Stimulated activated CD4-positive, alpha-beta T cell treated with anti-CD3 and anti-CD28 coated beads, Interleukin-4, amount 100 ng/mL, for 48 hours (primary cell): ENCODE data around the gene MEGF6.
A peak's percentile ranks its signal among the peaks of the same experiment; 100 is the strongest.
"Not testable (repeated sequence)": the region's sequence is repeated elsewhere in the genome, so short reads cannot be mapped to it uniquely, and the experiment has no call there.

Experiments
- DNase-seq, 2 donors: peaks; one replicate each; pipeline ENCODE4 v3.0.0-alpha.2; 2020; ENCODE audit warnings: low read depth in 2 of 2

Gene MEGF6

DNA sequence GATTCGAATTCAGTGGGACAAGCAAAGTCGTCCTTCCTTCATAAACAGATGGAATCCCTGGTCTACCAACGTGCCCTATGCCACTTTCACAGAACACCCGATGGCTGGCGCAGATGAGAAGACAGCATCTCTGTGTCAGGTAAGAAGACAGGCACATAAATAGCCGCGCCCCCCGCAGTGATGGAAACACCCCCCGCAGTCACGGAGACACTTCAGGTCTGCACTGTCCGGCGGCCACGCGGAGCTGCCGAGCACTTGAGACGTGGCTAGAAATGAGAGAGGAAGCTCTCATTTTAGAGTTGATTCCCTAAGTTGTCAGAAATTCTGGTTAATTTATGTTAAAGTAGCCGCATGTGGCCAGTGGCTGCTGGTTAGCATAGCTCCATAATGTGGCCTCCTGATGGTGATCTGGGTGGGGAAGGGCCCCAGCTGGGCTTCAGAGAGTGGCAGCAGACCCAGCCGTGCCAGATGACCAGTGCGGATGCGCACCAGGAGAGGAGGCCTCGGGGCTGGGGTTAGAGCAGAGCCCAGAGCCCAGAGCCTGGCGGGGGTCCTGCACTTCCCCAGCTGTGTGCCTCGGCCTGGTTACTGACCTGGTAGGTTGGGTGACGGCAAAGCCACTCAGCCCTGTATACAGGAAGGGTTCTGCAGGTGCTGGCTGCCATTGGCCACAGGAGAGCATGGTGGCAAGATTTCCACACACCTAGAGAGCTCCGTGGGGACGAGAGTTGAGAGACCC, 16.4 kb upstream of the MEGF6 start:
- no peak for DNase-seq

DNA sequence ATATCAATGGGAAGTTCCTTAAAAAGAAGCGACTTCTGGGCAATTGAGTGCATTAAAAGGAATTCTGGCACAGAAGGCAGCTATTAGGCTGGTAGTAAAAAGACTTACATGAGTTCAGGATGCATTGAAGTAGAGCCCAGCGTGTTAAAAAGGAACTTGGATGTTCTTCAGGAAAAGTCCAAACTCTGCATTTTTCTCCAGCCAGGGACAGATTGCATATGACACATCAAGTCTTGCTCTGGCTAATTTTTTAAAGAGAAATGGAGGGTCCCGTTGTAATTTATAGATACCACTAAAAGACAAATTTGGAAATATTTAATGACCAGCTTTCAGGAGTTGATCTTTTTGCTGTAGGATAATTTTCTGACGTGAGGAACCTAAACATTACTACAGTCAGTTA, 14.7 kb upstream of the MEGF6 start:
- no peak for DNase-seq

DNA sequence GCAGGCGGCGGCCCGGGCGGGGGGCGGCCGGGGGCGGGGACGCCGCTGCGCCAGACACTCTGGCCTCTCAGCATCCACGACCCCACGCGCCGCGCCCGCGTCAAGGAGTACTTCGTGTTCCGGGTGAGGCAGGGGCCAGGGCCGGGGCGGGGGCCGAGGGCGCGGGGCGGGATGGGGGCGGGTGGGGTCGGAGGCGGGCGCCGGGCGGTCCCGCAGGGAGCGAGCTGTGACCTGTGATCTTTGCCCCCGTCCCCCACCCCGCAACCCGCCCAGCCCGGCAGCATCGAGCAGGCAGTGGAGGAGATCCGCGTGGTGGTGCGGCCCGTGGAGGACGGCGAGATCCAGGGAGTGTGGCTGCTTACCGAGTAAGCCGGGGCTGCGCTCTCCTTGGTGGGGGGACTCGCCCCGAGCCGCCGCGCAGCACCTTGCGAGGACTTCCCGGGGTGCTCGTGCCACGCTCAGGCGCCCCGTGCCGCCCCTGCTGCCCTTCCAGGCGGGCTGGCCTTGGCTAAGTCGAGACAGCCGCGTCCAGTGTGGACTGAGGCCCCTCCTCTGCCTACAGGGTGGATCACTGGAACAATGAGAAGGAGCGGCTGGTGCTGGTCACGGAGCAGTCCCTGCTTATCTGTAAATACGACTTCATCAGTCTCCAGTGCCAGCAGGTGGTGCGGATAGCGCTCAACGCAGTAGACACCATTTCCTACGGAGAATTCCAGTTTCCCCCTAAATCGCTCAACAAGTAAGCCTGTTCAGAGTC, 14.0 kb upstream of the MEGF6 start:
- no peak for DNase-seq

DNA sequence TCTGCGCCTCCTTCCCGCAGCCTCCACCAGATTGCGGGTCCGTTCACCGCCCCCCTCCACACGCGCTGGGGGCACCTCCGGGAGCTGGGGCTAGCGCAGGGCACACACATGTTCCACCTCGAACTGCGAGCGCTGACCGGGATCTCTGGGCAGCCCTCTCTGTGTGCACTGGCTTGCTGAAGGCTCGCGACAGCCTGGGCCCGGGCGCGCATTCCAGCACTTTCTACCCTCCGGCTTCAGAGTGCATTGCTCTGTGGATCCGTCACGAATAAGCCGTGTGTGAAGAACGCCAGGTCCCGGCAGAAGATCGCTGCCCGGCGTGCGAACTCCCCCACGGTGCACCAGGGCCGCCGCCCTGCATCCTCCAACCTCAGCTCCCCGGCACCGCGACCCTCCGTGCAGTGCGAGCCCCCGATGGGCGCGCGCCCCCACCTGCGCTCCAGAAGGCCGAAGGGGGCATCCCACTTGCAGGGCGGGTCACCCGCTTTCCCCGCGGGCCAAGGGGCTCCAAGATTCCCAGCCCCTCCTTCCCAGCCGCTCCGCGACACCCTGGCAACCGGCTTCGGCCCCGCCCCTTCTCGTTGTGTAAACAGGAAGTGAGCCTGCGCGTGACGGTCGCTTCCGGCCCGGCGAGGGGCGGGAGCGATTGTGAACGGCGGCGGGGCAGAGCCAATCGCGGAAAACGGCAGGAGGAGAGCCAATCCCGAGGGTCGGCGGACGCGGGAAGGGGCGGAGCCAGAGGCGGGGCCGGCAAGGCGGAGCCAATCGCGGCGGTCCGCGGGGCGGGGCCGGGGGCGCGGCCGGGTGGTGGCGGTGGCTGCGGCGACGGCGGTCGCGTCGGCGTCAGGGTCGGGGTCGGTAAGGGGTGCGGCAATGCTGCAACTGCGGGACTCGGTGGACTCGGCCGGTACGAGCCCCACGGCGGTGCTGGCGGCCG, 13.2 kb upstream of the MEGF6 start, which contains the start of gene TPRG1L:
Gene TPRG1L (plus strand): TSS at position 816 of the 937 bp plus-strand sequence. CDS start 58 bp downstream, at position 874.
- peak; percentile 97 to 98 for DNase-seq

DNA sequence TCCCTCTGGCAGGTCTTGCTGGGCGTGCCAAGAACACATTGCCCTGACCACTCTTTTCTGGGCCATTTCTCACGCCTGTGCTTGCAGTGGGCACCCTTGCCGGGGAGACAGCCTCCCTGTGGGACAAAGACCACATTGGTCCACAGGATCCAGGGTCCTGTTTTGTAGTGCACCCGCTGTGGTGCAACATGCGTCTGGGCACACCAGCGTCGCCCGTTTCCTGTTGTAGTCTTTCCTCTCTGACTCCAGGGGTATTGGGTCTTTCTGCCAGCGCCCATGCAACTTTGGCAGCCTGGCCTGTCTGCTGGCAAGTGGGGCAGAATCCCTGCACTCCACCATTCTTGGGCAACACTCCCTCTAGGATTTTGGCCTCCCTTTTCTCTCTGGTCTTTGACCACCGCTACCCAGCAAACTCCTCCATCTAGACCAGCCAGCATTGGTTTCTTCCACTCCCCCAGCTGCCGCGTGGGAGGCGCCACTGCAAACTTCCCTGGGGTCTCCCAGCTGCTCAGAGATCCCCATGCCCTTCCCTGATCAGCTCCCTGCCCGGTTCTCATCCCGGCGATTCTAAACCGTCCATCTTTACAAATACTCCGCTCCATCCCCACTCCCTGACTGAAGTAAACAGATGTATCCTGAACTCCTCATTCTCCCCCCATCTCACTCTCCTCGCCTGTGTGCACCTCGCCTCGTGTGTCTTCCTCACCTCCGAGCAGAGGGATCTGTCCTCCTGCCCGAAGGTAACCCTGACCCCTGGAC, 12.3 kb upstream of the MEGF6 start:
- DNase-seq = no peak

DNA sequence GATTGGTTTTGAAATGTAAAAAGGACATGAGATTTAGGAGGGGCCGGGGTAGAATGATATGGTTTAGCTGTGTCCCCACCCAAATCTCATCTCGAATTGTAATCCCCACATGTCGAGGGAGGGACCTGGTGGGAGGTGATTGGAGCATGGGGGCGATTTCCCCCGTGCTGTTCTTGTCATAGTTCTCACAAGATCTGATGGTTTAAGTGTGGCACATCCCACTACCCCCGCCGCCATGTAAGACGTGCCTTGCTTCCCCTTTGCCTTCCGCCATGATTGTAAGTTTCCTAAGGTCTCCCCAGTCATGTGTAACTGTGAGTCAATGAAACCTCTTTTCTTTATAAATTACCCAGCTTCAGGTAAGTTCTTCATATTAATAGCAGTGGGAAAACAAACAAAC, 10.8 kb upstream of the MEGF6 start:
- not testable (repeated sequence) for DNase-seq

DNA sequence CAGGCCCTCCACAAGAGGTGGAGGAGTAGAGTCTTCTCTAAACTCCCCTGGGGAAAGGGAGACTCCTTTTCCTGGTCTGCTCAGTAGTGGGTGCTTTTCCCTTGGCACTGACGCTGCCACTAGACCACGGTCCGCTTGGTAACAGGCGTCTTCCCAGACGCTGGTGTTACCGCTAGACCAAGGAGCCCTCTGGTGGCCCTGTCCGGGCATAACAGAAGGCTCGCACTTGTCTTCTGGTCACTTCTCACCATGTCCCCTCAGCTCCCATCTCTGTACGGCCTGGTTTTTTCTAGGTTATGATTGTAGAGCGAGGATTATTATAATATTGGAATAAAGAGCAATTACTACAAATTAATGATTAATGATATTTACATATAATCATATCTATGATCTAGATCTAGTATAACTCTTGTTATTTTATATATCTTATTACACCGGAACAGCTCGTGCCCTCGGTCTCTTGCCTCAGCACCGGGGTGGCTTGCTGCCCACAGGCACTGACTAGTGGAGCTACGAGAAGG, 9.9 kb upstream of the MEGF6 start:
- DNase-seq = not testable (repeated sequence)

DNA sequence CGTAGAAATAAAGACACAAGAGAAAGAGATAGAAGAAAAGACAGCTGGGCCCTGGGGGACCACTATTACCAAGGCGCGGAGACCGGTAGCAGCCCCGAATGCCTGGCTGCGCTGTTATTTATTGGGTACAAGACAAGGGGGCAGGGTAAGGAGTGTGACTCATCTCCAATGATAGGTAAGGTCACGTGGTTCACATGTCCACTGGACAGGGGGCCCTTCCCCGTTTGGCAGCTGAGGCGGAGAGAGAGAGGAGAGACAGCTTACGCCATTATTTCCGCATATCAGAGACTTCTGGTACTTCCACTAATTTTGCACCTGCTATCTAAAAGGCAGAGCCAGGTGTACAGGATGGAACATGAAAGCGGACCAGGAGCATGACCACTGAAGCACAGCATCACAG, 9.4 kb upstream of the MEGF6 start:
- no peak for DNase-seq

DNA sequence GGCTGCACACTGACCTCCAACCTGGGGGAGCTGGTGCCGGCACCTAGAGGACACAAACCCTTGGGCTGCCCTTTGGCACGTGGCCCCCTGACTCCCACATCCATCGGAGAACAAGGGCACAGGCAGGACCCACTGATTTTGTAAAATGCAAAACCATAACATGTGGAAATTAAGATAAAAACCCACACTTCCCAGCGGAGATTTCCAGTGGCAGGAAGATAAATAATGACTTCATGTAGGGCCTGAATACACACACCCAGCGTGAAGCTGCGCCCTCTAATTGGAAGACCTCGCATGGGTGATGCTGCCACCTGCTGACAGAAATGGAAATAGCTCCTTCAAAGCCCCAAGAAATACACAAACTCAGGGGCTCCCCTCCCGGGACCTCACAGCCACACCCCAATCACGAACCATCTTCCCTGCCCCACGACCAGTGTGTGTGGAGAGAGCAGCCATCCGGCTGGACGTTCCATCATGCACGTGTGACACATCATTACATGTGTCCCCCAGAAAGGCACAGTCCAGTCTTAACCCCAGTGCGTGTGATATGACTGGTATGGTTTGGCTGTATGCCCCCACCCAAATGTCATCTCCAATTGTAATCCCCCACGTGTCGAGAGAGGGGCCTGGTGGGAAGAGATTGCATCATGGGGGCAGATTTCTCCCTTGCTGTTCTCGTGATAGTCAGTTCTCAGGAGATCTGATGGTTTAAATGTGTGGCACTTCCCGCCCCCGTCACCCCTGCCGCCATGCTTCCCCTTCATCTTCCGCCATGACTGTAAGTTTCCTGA, 7.8 kb upstream of the MEGF6 start:
- DNase-seq = peak; percentile 63 to 65

DNA sequence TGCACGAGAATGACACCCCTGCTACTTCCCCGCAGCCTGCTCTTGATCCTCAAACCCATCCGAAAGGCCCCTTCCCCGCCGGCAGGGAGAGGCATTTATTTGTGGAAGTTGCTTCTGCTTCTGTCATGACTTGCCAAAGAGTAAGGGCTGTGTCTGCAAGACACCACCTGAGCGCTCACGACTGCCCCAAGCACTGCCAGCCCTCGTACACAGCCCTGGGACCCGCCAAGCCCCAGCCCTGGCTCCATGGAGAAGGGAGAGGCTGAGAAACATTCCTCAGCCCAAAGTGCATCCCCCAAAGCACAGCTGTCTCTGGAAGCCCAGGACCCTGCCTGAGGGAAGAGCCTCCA, 7.2 kb upstream of the MEGF6 start:
- DNase-seq = no peak

DNA sequence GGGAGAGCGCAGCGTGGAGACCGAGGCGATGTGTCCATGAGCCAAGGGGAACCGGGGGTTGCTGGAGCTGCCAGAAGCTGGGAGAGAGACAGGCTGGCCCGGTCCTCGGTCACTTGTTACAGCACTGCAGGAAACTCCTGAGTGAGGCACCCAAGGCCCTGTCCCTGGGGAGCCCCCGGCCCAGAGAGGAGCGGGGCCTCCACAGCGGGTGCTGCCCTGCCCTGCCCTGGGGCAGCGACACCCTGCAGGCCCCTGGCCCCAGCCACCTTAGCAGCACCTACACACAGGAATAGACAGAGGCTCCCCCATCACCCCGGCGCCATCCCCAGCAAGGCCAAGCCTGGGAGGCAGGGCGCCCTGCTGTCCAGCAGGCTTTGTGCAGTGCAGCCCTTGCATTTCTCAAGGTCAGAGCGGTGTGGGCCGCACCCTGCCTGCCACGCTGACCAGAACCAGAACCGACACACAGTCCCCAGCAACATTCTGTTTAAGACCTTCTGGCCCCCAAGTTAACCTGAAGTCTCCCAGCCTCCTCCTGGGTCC, 6.6 kb upstream of the MEGF6 start:
- no peak for DNase-seq

DNA sequence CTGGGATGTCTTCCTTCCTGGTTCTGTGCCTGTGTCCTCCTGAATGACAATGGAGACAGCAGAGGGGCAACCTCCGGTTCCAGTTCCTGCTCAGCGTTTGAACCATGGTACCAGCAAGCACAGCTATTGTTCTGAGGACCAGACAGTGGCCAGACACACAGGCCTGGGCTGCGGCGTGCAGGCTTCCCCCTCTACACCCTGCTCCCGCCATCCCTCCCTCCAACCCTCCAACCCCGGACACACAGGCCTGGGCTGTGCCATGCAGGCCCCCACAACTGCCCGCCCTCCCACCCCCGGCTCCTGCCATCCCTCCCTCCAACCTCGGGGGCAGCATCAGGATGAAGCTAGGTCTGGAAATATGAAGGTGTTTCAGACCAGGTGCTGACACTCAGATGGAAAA, 5.6 kb upstream of the MEGF6 start:
- no peak for DNase-seq

DNA sequence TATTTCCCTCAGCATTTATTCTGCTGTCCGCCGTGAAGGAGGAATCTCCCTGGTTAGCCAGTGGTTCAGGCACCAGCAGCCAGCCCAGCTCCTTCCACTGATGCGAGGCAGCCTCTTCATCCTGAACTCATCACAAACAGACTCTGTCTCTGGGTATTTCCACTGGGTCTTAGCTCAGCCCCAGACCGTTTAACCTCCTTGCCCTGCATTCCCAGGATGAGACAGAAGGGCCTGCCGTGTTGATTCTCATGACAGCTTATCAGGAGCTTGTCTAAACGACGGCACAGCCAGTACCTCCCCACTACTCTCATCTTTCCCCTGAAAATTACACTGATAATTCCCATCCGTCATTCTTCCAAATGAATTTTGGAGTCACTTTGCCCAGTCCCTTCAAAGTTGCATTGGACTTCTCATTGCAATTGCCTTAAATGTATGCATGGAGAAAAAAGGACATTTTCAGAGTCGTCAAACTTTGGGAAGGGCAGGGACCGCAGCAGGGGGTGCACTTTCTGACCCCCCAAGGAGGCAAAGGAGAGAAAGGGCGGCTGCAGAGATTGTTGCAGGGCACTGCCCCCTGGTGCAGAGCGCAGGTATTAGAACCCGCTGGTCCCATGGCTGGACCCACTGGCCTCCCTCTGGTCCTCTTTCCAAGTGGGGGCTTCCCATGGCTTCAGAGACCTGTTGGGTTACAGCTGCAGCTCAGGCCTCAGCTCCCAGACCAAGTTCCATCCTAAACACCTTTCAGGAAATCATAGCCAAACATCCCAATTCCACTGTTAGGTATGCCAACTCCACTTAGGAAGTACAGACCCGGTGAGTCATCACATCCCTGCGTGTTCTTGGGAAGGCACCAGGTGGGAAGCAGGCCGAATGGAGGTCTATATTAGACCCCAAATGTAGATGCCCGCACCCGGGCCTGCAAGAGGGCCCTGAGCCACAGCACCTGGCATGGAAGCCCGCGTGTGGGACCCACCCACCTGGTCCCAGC, 3.7 kb upstream of the MEGF6 start:
- DNase-seq = no peak

DNA sequence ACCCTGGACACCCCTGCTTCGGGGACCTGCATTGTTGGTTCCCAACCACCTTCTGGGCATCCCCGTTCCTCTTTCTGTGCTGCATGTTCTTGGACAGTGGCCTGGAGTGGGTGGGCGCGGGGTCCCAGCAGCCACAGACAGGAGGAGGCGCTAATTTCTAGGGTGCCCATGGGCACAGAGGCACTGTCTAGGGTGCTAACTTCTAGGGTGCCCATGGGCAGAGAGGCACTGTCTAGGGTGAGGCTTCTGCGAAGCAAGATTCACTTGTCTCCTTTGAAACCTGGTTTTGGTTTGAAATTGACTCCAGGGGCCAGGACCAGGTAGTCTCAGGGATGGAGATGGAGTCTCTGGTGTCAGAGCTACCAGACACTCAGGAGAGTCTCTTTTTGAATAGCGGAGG, 815 bp upstream of the MEGF6 start:
- no peak for DNase-seq

DNA sequence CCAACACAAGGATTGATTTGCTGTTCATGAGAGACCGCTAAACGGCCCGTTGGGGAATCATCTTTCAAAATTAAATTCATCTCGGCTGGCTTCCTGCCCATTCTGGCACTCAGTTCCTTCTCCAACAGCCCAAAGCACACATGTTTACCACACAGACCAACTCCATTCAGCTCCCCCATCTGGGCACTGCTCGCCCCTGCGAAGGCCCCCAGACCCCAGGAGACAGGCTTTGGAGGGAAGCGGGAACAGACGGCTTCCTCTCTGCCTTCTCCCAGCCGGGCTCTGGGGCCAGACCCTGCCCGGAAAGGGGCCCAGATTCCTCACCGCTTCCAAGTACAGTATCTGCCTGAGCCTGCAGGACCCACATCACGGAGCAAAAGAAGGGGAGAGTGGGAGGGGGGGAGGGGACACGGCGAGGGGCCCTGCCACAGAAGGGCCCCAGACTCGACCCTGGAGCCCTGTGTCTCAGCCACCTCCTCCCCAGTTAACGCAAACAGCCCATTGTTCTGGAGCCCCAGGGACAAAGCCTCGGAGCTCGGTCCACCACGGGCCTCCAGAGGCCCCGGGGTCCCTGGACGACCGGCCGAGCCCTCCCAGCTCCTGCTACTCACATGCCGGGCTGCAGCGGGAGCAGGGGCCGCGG, 660 bp downstream of the MEGF6 start:
- no peak for DNase-seq

DNA sequence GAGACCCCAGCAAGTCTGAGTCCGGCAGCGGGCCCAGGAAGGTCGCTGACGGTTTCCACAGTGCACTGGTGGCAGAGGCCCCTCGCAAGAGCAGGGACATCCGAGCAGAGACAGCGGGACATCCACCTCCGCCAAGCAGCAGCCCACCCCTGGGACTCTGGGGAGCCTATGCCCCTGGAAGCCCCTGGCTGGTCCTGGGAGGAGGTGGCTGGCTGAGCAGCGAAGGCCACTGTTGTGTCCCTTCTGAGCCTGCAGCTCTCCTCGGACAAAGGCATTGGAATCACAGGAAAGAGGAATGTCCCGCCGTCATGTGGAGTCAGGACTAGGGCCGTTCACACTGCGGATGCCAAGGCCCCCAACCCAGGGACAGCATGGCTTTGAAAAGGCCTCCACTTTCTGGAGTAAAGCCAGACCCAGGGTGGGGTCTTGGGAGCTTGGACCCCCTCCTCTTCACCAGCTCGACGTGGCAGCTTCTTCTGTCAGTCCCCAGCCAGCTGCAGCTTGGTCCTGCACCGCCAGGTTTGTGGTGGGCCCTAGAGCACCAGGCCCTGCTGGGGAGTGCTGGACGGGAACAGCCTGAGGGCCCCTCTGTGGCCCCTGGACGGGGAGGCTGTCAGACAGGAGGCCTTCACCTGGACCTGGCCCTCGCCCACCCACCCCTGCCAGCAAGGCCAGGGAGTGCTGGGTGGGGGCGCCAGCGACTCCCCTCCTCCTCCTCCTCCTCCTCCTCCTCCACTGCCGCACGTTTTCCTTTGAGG, 1.4 kb downstream of the MEGF6 start:
- no peak for DNase-seq

DNA sequence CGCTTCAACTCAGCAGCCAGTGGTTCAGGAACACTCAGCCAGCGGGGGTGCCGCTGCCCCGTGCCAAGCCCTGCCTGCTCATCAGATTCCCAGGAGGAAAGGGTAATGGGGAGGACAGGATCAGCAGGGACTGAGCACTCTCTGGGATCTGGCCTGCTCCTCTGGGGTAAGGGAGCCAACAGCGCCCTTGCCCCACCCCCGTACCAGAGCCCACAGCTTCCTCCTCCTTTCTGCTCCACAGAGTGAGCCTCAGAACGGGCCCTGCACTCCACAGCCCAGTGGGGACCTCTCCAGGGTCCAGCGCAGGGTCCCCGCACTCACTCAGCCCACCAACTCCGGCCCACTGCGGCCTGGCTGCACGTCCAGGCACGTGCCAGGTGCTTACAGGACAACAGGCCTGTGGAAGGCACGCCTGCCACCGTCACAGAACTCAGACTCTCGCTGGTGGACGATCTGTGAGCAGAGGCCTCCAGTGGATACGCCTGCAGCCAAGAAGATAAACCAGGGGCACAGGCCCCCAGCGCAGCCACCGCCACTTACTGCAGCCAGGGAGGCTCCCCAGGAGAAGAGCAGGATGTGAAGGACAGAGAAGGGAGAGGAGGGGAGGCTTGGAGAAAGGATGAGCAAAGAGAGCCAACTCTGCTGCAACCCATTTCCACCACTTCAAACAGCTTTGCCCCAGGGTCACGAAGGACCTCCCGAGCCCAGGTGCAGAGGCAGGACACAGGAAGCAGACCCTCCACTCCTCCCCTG, 2.1 kb downstream of the MEGF6 start:
- DNase-seq = no peak
